ENCODE data around the gene NFATC4. TPM values are rescaled to one million over a fixed set of nuclear protein-coding genes. Genes with fewer than 3 reads are reported as not detected.

The NFATC4 gene
- total RNA-seq, 4 donors from 2014 or later = 20.9 to 33.5 (median 26.1) TPM

DNA sequence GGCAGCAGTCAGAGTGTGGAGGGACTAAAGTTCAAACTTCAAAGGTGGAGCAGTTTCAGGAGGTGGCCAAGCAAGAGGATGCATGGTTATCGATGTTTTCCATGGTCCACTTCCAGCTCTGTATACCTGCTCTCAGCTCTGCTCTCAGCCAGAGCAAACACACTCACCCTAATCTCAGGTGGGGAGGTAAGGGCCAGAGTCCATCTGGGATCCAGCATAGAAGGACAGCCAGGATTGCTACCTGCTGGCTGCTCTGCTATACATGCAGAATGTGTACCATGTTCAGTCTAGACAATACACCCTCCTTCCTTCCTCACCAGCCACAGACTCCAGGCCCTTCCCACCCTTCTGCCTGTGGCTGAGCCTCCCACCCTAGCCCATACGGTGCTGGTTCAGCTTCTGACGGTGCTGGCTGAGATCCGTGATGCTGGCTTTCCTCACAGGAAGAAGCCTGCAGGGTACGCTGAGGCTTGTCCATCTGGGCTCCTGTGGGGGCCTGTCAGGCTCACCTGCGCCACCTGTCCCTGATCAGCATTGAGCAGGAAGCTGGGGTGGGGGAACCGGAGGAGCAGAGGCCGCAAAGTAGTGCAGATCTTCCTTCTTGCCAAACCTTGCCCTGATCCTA, 59.0 kb downstream of the NFATC4 start:
- TF ChIP-seq, protein P1, sequence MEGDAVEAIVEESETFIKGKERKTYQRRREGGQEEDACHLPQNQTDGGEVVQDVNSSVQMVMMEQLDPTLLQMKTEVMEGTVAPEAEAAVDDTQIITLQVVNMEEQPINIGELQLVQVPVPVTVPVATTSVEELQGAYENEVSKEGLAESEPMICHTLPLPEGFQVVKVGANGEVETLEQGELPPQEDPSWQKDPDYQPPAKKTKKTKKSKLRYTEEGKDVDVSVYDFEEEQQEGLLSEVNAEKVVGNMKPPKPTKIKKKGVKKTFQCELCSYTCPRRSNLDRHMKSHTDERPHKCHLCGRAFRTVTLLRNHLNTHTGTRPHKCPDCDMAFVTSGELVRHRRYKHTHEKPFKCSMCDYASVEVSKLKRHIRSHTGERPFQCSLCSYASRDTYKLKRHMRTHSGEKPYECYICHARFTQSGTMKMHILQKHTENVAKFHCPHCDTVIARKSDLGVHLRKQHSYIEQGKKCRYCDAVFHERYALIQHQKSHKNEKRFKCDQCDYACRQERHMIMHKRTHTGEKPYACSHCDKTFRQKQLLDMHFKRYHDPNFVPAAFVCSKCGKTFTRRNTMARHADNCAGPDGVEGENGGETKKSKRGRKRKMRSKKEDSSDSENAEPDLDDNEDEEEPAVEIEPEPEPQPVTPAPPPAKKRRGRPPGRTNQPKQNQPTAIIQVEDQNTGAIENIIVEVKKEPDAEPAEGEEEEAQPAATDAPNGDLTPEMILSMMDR (IDR thresholded peaks at IDR 0.05; ENCODE audit: low read depth) = no peak

DNA sequence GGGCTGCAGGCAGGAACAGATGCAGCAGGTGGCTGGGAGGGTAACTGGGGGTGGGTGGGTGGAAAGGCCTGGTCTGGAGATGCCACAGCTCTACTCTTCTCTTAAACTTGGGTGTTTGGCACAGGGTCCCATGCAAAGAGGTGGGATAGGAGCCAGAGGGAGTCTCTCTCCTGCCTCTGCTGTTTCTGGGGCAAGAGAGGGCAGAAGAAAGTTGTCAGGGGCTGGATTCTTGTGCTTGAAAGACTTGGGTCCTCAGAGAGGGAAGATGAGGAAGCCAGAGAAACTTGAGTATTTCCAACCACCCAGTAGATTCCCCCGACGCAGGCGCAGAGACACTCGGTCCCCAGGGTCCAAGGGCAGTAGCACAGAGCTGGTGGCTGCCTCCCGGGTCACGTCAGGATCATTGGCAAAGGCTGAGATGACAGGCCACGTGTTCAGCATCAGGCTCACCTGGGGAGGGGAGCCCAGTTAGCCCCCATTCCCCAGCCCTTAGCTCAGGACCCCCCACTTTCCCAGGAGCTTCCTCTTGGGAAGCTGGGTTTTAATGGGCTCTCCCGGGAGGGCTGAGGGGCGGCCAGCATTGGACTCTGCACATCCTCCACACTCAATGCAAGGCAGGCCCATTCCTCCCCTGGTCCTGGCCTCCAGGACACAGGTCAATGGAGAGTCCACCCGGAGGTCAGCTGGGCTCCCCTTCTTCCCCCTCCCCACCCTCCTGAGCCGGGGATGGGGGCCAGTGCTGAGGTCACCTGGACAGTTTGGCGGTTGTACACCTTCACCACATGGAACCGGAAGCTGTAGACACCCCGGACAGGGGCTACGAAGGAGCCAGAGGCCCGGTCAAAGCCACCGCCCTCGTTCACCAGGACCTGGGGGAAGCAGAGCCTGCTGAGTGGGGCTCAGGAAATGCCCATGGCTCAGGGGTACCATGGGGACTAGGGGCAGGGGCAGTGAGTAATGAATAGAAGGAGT, 59.8 kb downstream of the NFATC4 start:
- TF ChIP-seq, protein P1 (IDR thresholded peaks at IDR 0.05; ENCODE audit: low read depth) = no peak

DNA sequence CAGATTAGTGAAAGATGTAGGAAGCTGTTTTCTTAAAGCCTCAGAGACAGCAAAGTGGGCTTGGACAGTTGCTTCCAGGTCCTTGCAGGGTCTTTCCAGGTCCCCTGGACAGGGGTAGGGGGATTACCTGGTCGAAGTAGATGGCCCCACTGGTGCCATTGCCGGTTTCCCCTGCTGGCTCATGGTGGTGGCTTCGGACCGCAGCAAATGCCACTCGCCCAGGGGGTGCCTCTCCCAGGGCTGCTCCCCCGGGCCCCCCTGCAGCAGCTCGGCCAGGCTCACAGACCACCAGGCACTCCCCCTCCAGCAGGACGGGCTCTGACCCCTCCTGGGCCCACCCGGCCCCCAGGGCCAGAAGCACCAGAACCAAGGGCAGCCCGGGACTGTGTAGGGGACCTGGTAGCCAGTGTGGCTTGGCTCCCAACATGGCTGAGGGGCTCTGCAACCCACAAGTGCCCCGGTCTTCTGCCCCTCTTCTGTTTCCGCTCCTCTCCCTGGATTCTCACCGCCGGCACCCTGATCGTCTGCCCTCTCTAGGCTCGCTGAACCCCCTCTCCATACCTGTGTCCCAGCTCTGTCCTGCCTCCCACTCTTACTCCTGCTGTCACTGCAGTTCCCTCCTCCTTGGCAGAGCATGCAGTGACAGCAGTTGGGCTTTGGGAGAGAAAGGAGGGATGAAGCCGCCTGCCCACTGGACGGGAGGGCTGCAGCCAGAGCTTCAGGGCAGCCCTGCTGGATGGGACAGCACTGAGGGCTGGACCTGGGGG, 60.8 kb downstream of the NFATC4 start:
- TF ChIP-seq, protein P1 (IDR thresholded peaks at IDR 0.05; ENCODE audit: low read depth) = no peak

Small RNA genes lying within 50 kb of the gene (small RNA-seq; reads per million reads assigned to genes)
- not detected for gene RF00026

Other genes with a start within 250 kb of the NFATC4 start
- gene FITM1, start 237.5 kb upstream of the NFATC4 start, total RNA-seq = under 1 TPM in 1 of 4 donors, not detected in 3; 0.68 TPM
- 100 to 1,000 TPM in 2 of 4 donors, 10 to 100 TPM in 2; 89.6 to 110 (median 99.7) TPM for gene PSME1, start 232.0 kb upstream of the NFATC4 start, total RNA-seq
- gene EMC9, start 226.6 kb upstream of the NFATC4 start, total RNA-seq = 10 to 100 TPM in 2 of 4 donors, 1 to 10 TPM in 2; 6.7 to 16.3 (median 11.6) TPM
- 10 to 100 TPM; 34.5 to 42.8 (median 39.5) TPM for gene PSME2, start 221.6 kb upstream of the NFATC4 start, total RNA-seq
- 10 to 100 TPM; 21.7 to 54.8 (median 27.4) TPM for gene RNF31, start 220.7 kb upstream of the NFATC4 start, total RNA-seq
- gene IRF9, start 206.9 kb upstream of the NFATC4 start, total RNA-seq = 10 to 100 TPM; 31.6 to 83.1 (median 55.9) TPM
- 10 to 100 TPM in 1 of 4 donors, 1 to 10 TPM in 3; 3.1 to 27.7 (median 5.5) TPM for gene REC8, start 196.1 kb upstream of the NFATC4 start, total RNA-seq
- 10 to 100 TPM; 12.1 to 60.0 (median 17.3) TPM for gene IPO4, start 179.4 kb upstream of the NFATC4 start, total RNA-seq
- gene TM9SF1, start 172.7 kb upstream of the NFATC4 start, total RNA-seq = 10 to 100 TPM; 36.7 to 46.6 (median 41.5) TPM
- not detected for gene TSSK4, start 162.5 kb upstream of the NFATC4 start, total RNA-seq
- gene CHMP4A, start 154.7 kb upstream of the NFATC4 start, total RNA-seq = 100 to 1,000 TPM in 2 of 4 donors, 10 to 100 TPM in 2; 54.1 to 114 (median 82.3) TPM
- 10 to 100 TPM; 14.3 to 30.3 (median 24.1) TPM for gene MDP1, start 152.1 kb upstream of the NFATC4 start, total RNA-seq
- 100 to 1,000 TPM; 106 to 156 (median 122) TPM for gene NEDD8, start 135.8 kb upstream of the NFATC4 start, total RNA-seq
- gene GMPR2, start 135.3 kb upstream of the NFATC4 start, total RNA-seq = 10 to 100 TPM; 31.3 to 75.5 (median 54.3) TPM
- gene TINF2, start 125.6 kb upstream of the NFATC4 start, total RNA-seq = 10 to 100 TPM; 46.1 to 68.0 (median 58.3) TPM
- gene TGM1, start 105.0 kb upstream of the NFATC4 start, total RNA-seq = 1 to 10 TPM in 1 of 4 donors, under 1 TPM in 2, not detected in 1; 0.49 to 1.3 (median 0.85) TPM
- gene RABGGTA, start 96.6 kb upstream of the NFATC4 start, total RNA-seq = 10 to 100 TPM; 11.9 to 34.9 (median 22.6) TPM
- 10 to 100 TPM; 22.7 to 33.0 (median 28.6) TPM for gene DHRS1, start 68.4 kb upstream of the NFATC4 start, total RNA-seq
- 10 to 100 TPM; 14.3 to 19.4 (median 15.1) TPM for gene NOP9, start 68.3 kb upstream of the NFATC4 start, total RNA-seq
- gene CIDEB, start 60.2 kb upstream of the NFATC4 start, total RNA-seq = 10 to 100 TPM in 2 of 4 donors, 1 to 10 TPM in 2; 5.2 to 14.3 (median 10.3) TPM
- gene LTB4R2, start 58.0 kb upstream of the NFATC4 start, total RNA-seq = 10 to 100 TPM in 1 of 4 donors, 1 to 10 TPM in 3; 2.0 to 11.9 (median 6.4) TPM
- 10 to 100 TPM in 1 of 4 donors, 1 to 10 TPM in 3; 4.2 to 10.9 (median 7.5) TPM for gene LTB4R, start 56.7 kb upstream of the NFATC4 start, total RNA-seq
- gene ADCY4, start 33.1 kb upstream of the NFATC4 start, total RNA-seq = 100 to 1,000 TPM in 1 of 4 donors, 10 to 100 TPM in 3; 16.5 to 103 (median 28.8) TPM
- 10 to 100 TPM; 10.3 to 14.3 (median 12.3) TPM for gene RIPK3, start 28.2 kb upstream of the NFATC4 start, total RNA-seq
- 10 to 100 TPM in 1 of 4 donors, 1 to 10 TPM in 3; 4.7 to 14.5 (median 7.8) TPM for gene NYNRIN, start 30.8 kb downstream of the NFATC4 start, total RNA-seq
- 1 to 10 TPM; 2.7 to 6.4 (median 4.0) TPM for gene CBLN3, start 61.5 kb downstream of the NFATC4 start, total RNA-seq
- 10 to 100 TPM; 29.5 to 81.8 (median 57.2) TPM for gene KHNYN, start 61.8 kb downstream of the NFATC4 start, total RNA-seq
- gene SDR39U1, start 74.6 kb downstream of the NFATC4 start, total RNA-seq = 10 to 100 TPM; 24.5 to 39.7 (median 27.6) TPM
- 1 to 10 TPM in 2 of 4 donors, under 1 TPM in 1, not detected in 1; 0.98 to 2.2 (median 1.9) TPM for gene CMA1, start 140.1 kb downstream of the NFATC4 start, total RNA-seq
- 10 to 100 TPM in 1 of 4 donors, 1 to 10 TPM in 2, not detected in 1; 2.9 to 13.9 (median 4.8) TPM for gene CTSG, start 208.1 kb downstream of the NFATC4 start, total RNA-seq
- not detected for gene GZMH, start 241.5 kb downstream of the NFATC4 start, total RNA-seq

Data from subcutaneous adipose tissue (tissue), 4 donors.